ENCODE measurements around the gene FCN3. TPM values are rescaled to one million over a fixed set of nuclear protein-coding genes. Genes with fewer than 3 reads are reported as not detected.
A peak's percentile ranks its signal among the peaks of the same experiment; 100 is the strongest.

FCN3 gene
- total RNA-seq, 3 donors from 2014 or later (not counting 1 experiment from before 2014, with no cell fraction given) = not detected

DNA sequence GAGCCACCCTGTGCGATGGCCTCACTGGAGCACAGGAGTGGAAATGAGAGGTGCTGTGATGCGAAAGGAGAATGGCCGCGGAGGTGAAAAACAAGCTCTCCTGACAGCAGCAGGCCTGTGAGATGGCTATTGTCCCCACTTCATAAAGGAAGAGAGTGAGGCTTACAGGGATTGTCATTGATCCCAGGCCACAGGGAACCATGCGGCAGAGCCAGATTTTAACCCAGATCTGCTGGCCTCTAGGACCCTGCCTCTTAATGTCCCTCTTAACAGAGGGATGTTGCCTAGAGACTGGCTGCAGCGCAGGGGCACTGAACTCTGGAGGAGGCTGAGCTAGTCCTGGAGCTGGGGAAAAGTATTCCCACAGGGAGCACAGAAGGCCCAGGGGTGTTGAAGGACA lies 35.9 kb downstream of the FCN3 start:
- H3K4me3 ChIP-seq (ENCODE audit: low read length) = no peak overlapping the region
- H3K27me3 Mint-ChIP-seq (ENCODE audit: low read depth in 2 of 2) = no peaks in the 10 kb centered on the region
- H3K27ac Mint-ChIP-seq = peak overlapping the region; percentile 88 to 90
- H3K9me3 ChIP-seq (ENCODE audit: control insufficient read depth, insufficient read depth, low read length) = no peaks in the 10 kb centered on the region
- no peaks in the 10 kb centered on the region for H3K36me3 Mint-ChIP-seq
- H3K4me1 ChIP-seq (ENCODE audit: control insufficient read depth, insufficient read depth, low read length) = peaks cover 36% of the 10 kb centered on the region
- peaks cover 29% of the 10 kb centered on the region for H3K36me3 ChIP-seq (ENCODE audit: control insufficient read depth, insufficient read depth, low read length)
- H3K4me3 Mint-ChIP-seq = peak overlapping the region; percentile 37
- no peaks in the 10 kb centered on the region for H3K27me3 ChIP-seq (ENCODE audit: control insufficient read depth, insufficient read depth, low read length)
- TF ChIP-seq, protein P1, sequence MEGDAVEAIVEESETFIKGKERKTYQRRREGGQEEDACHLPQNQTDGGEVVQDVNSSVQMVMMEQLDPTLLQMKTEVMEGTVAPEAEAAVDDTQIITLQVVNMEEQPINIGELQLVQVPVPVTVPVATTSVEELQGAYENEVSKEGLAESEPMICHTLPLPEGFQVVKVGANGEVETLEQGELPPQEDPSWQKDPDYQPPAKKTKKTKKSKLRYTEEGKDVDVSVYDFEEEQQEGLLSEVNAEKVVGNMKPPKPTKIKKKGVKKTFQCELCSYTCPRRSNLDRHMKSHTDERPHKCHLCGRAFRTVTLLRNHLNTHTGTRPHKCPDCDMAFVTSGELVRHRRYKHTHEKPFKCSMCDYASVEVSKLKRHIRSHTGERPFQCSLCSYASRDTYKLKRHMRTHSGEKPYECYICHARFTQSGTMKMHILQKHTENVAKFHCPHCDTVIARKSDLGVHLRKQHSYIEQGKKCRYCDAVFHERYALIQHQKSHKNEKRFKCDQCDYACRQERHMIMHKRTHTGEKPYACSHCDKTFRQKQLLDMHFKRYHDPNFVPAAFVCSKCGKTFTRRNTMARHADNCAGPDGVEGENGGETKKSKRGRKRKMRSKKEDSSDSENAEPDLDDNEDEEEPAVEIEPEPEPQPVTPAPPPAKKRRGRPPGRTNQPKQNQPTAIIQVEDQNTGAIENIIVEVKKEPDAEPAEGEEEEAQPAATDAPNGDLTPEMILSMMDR (IDR thresholded peaks at IDR 0.05) = no peak
- intact Hi-C loops (cut with micrococcal nuclease) = no loop called here
- peaks cover 39 to 42% of the 10 kb centered on the region in 2 donors for H3K4me1 Mint-ChIP-seq
- ATAC-seq (no peak), DNase-seq (no peak)
- no peak overlapping the region for H3K27ac ChIP-seq (ENCODE audit: low read length)
- 97% methylated on average over 6 of the region's 6 CpGs for WGBS (ENCODE audit: insufficient coverage)
- H3K9me3 Mint-ChIP-seq = no peaks in the 10 kb centered on the region

DNA sequence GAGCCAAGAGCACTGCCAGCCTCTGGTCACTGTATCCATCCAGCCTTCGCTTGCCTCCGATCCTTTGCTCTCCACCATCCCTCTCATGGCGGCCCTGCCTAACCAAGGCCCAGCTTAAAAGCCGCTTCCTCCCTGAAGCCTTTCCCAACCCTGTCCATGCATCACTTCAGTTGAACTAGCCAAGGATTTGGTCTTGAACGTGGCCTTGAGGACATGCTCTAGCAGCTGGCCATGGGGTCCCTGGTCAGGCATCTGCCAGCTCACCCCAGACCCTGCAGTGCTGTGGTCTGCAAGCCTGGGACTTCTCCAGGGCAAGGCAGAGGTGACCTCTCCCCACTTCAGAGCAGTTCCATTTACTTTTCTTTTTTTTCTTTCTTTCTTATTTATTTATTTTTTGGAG lies 37.9 kb downstream of the FCN3 start:
- intact Hi-C loops (cut with micrococcal nuclease) = no loop called here
- Mint-ChIP-seq H3K9me3 (no peaks in the 10 kb centered on the region), H3K27me3 (ENCODE audit: low read depth in 2 of 2) (no peaks in the 10 kb centered on the region), H3K36me3 (no peaks in the 10 kb centered on the region), H3K27ac (peak overlapping the region in 1 of 2 donors; percentile 18), H3K4me3 (no peak overlapping the region), H3K4me1 (peaks cover 36 to 42% of the 10 kb centered on the region in 2 donors)
- WGBS (ENCODE audit: insufficient coverage) = over 99% methylated on average over 5 of the region's 5 CpGs
- no peak for ATAC-seq
- no peak for DNase-seq
- TF ChIP-seq, protein P1 (IDR thresholded peaks at IDR 0.05) = no peak
- Histone ChIP-seq H3K4me3 (ENCODE audit: low read length) (no peak overlapping the region), H3K4me1 (ENCODE audit: control insufficient read depth, insufficient read depth, low read length) (peaks cover 36% of the 10 kb centered on the region), H3K36me3 (ENCODE audit: control insufficient read depth, insufficient read depth, low read length) (peaks cover 42% of the 10 kb centered on the region), H3K27me3 (ENCODE audit: control insufficient read depth, insufficient read depth, low read length) (no peaks in the 10 kb centered on the region), H3K9me3 (ENCODE audit: control insufficient read depth, insufficient read depth, low read length) (no peaks in the 10 kb centered on the region), H3K27ac (ENCODE audit: low read length) (no peak overlapping the region)

DNA sequence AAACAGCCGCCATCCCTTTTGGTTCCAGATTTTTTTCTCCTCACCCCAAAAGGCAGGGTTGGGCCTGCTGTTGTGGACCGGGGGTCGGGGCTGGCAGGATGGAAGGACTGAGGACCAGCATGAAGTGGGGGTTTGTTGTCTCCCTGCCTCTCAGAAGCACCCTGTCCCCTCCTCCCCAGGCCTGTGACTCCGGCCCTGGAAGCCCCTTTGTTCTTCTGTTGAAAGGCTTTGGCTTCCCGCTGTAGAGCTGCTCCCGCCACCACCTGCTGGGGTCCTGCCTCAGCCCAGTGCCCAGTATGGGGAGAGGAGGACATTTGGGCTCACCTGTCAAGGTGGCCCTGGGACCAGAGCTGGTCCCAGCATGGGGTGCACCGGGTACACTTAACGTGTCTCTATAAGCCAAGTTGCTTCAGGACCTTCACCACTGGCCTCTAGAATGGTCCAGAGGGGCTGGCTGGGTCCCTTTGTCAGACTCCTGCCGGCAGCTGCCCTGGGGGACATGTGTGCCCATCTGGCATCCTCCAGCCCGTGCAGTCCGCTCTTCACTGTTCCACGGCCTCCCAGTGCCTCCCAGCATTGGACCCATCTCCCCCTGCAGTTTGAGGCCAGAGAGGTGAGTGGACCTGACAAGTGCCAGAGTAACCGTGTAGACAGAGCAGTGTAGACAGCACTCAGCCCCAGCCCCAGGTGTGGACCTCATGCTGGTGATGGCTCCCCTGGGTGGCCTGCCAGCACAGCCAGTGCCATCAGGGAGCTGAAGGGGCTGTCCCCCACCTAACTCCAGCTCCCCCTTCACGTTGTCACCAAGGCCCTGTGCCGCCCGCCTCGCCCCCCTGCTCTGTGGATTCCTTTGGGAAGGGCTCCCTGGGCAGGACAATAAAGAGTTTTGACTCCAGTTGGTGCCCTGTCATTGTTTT lies 38.9 kb downstream of the FCN3 start:
- H3K9me3 ChIP-seq (ENCODE audit: control insufficient read depth, insufficient read depth, low read length) = no peaks in the 10 kb centered on the region
- H3K27ac Mint-ChIP-seq = no peak overlapping the region
- H3K4me1 ChIP-seq (ENCODE audit: control insufficient read depth, insufficient read depth, low read length) = peaks cover 29% of the 10 kb centered on the region
- no peaks in the 10 kb centered on the region for H3K27me3 Mint-ChIP-seq (ENCODE audit: low read depth in 2 of 2)
- no peak overlapping the region for H3K4me3 ChIP-seq (ENCODE audit: low read length)
- no peak overlapping the region for H3K4me3 Mint-ChIP-seq
- DNase-seq = no peak
- no peak for ATAC-seq
- intact Hi-C loops (cut with micrococcal nuclease) = no loop called here
- peaks cover 27 to 36% of the 10 kb centered on the region in 2 donors for H3K4me1 Mint-ChIP-seq
- no peaks in the 10 kb centered on the region for H3K36me3 Mint-ChIP-seq
- 96% methylated on average over 17 of the region's 17 CpGs for WGBS (ENCODE audit: insufficient coverage)
- H3K36me3 ChIP-seq (ENCODE audit: control insufficient read depth, insufficient read depth, low read length) = peaks cover 48% of the 10 kb centered on the region
- H3K27me3 ChIP-seq (ENCODE audit: control insufficient read depth, insufficient read depth, low read length) = no peaks in the 10 kb centered on the region
- TF ChIP-seq, protein P1 (IDR thresholded peaks at IDR 0.05) = no peak
- H3K27ac ChIP-seq (ENCODE audit: low read length) = no peak overlapping the region
- no peaks in the 10 kb centered on the region for H3K9me3 Mint-ChIP-seq
